NB4 (cell line): Measurements from ENCODE around the gene CDC14B.
A peak's percentile ranks its signal among the peaks of the same experiment; 100 is the strongest.
"Not testable (repeated sequence)": the region's sequence is repeated elsewhere in the genome, so short reads cannot be mapped to it uniquely, and the experiment has no call there.

Experiments used
- DNase-seq: peaks from one replicate; pipeline ENCODE4 v3.0.0; 2010; ENCODE audit warnings: low read depth
- H3K4me3 ChIP-seq: one replicate; pipeline ENCODE4 v1.5.1; 2011; ENCODE audit warnings: mild to moderate bottlenecking, low read depth, low read length, moderate library complexity
- CTCF ChIP-seq: IDR thresholded peaks from one replicate; pipeline ENCODE4 v1.5.1; 2012; ENCODE audit warnings: low read depth, low read length
- MAX ChIP-seq: IDR thresholded peaks from 2 replicates; pipeline ENCODE4 v1.6.1; 2011; ENCODE audit warnings: low read depth, low read length
- MYC ChIP-seq: IDR thresholded peaks from 2 replicates; pipeline ENCODE4 v1.6.1; 2011; ENCODE audit warnings: low read depth, low read length
- POLR2A ChIP-seq: IDR thresholded peaks from 2 replicates; pipeline ENCODE4 v1.6.1; 2011; ENCODE audit warnings: mild to moderate bottlenecking; ENCODE audit not compliant: insufficient read length; ENCODE audit errors: extremely low read depth

Gene CDC14B

DNA sequence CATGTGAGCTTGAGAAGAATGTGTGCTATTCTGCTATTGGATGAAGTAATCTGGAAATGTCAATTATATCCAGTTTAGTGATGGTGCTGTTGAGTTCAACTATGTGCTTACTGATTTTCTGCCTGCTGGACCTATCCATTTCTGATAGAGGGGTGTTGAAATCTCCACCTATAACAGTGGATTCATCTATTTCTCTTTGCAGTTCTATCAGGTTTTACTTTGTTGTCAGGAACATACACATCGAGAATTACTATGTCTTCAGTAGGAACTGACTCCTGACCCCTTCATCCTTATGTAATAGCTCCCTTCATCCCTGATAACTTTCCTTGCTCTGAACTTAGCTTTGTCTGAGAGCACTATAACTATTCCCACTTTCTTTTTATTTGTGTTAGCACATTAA lies 16.7 kb upstream of the CDC14B start:
- TF ChIP-seq POLR2A (no peak), CTCF (no peak), MAX (no peak), MYC (no peak)
- no peak overlapping the region for H3K4me3 ChIP-seq
- no peak for DNase-seq

- not testable (repeated sequence) for DNase-seq, H3K4me3 ChIP-seq
Measured at GRCh38 chr9:96633579-96633978, 13.9 kb upstream of the CDC14B start.

DNA sequence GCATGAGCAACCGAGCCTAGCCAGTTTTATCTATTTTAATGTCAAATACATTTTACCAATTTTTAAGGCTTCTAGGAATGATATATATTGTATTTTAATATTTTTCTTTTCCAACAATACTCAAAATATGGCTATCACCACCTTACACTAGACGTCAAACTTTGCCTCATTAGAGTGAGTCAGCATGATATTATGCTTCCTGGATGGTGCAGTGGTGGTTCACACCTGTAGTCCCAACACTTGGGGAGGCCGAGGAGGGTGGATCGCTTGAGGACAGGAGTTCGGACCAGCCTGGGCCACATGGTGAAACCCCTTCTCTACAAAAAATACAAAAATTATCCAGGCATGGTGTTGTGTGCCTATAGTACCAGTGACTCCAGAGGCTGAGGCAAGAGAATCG lies 7.3 kb upstream of the CDC14B start:
- TF ChIP-seq MAX (no peak), POLR2A (no peak), MYC (no peak), CTCF (no peak)
- no peak for DNase-seq

DNA sequence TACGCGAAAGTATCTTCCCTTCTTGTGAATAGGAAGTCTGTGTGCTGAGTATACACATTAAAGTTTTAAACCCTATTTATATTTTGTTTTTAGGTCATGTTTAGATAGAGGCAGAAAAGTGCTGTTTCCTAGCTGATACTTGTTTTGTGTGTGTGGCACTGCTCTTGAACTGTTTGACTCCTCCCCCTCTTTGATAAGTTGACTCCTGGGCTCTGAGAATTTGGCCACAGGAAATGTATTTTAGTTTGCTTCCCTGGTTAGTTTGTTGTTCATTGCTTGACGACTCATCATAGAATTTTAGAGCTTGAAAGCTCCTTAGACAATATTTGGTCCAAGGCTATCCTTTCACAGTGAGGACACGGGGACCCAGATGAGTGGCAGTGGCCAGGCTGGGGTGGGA lies 2.0 kb upstream of the CDC14B start:
- H3K4me3 ChIP-seq: no peak overlapping the region
- DNase-seq: peak; percentile 35
- TF ChIP-seq CTCF: no peak
- no peak for TF ChIP-seq MYC
- no peak for TF ChIP-seq MAX
- no peak for TF ChIP-seq POLR2A

More for the DNA sequence above, 7.3 kb upstream of the CDC14B start:
- no peak overlapping the region for H3K4me3 ChIP-seq

DNA sequence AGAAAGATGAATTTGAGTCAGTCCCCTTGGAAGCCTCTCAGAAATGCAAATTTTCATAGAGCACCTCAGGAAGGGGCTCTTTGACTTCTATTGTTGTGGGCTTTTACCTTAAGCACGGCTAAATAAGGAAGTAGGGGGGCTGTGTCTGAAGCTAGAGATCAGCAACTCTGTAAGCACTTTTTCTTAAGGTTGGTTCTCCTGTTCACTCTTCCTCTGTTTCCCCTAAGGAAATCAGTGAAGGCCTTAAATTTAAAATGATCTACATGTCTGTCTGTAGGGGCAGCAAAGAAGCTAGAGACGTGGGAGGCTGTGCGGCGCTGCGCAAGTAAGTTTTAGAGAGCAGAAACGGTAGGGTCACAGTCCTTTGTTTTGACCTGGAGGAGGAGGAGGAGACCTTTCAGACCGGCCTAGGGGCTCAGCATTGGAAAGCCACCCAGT lies 1.2 kb upstream of the CDC14B start:
- peak; percentile 17 for DNase-seq
- H3K4me3 ChIP-seq: no peak overlapping the region
- TF ChIP-seq MAX (no peak), POLR2A (no peak), MYC (no peak)

- peak overlapping the region; percentile 28 for H3K4me3 ChIP-seq
- no peak for TF ChIP-seq CTCF
- no peak for TF ChIP-seq MAX
- no peak for TF ChIP-seq MYC
- TF ChIP-seq POLR2A: no peak
- DNase-seq: no peak
Measured at GRCh38 chr9:96620181-96620514, 505 bp upstream of the CDC14B start.

DNA sequence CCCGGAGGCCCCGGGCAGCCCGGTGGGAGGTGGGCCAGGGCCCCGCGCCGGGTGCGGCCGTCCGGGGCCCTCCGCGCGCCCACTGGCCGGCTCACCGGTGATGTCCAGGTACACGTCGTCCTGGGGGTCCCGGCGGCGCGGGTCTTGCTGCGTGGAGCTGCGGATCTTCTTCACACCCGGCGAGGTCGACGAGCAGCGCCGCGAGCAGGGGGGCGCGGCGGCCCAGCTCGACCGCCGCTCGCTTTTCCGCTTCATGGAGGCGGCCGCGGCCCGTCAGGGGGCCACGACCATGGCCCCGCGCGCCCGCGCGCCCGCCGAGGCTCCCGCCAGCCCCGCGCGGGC lies 548 bp downstream of the CDC14B start:
- DNase-seq: no peak
- TF ChIP-seq MYC: no peak
- H3K4me3 ChIP-seq: peak overlapping the region; percentile 34
